Central memory CD8-positive, alpha-beta T cell (primary cell): ENCODE results near the gene USP32.
"Not testable (repeated sequence)": the region's sequence is repeated elsewhere in the genome, so short reads cannot be mapped to it uniquely, and the experiment has no call there.

Experiments
- ATAC-seq: fragments of 150-1000 bp; cut with Tn5 transposase; replicated peaks from 2 replicates; pipeline ENCODE4 v1.10.0; 2022; ENCODE audit warnings: mild to moderate bottlenecking, moderate FRiP score, moderate number of reproducible peaks; ENCODE audit not compliant: poor library complexity, severe bottlenecking; ENCODE audit errors: extremely low read depth
- DNase-seq, 2 donors: peaks; one replicate each; pipeline ENCODE4 v3.0.0; 2021; ENCODE audit warnings: low spot score in 2 of 2
- H3K27ac Mint-ChIP-seq: one replicate; pipeline ENCODE4 v1.8.0; 2022; ENCODE audit warnings: low read depth, mild to moderate bottlenecking, moderate library complexity, mixed read lengths
- H3K27me3 Mint-ChIP-seq: one replicate; pipeline ENCODE4 v1.8.0; 2022; ENCODE audit warnings: mixed read lengths
- H3K36me3 Mint-ChIP-seq: one replicate; pipeline ENCODE4 v1.8.0; 2022; ENCODE audit warnings: mild to moderate bottlenecking, moderate library complexity, mixed read lengths; ENCODE audit not compliant: insufficient read depth
- H3K4me1 Mint-ChIP-seq: one replicate; pipeline ENCODE4 v1.8.0; 2022; ENCODE audit warnings: mixed read lengths
- H3K4me3 Mint-ChIP-seq: one replicate; pipeline ENCODE4 v1.8.0; 2022; ENCODE audit warnings: mild to moderate bottlenecking, moderate library complexity, mixed read lengths
- H3K9me3 Mint-ChIP-seq: one replicate; pipeline ENCODE4 v1.8.0; 2022; ENCODE audit warnings: mixed read lengths

The USP32 gene

DNA sequence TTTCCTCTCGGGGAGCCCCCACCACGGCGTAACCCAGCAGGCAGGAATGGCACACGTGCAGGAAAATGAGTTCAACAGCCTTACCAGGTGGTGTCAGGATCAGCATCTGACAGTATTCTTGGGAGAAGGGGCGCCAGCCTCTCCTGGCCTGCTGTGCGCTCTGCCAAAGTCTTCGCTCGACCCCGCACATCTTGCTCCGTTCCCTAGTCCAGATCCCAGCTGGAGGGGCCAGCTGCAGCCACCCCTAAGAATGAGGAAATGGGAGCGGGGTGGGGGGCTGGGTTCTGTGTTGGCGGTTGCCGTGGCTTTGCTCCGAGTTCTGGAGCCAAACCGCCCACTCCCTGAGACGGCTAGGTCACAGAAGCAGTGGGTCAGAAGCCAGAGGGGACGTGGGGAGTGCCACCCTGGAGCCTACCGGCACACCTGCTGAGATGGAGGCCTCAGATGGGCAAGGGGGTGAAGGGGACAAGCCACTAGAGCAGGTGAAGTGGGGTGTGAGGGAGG is 30.3 kb upstream of the USP32 start, which contains the start of gene CHCT1:
Gene CHCT1 (plus strand): TSS at position 328 of the 504 bp plus-strand sequence. CDS start 104 bp downstream, at position 432.
- Mint-ChIP-seq H3K27me3 (no peaks in the 10 kb centered on the region), H3K27ac (peak within 1 kb of the TSS; percentile 67), H3K4me3 (peak within 1 kb of the TSS; percentile 80), H3K36me3 (peaks cover 5% of the 10 kb centered on the region), H3K4me1 (peaks cover 11% of the 10 kb centered on the region), H3K9me3 (no peaks in the 10 kb centered on the region)
- ATAC-seq, result no peak
- DNase-seq, result no peak

DNA sequence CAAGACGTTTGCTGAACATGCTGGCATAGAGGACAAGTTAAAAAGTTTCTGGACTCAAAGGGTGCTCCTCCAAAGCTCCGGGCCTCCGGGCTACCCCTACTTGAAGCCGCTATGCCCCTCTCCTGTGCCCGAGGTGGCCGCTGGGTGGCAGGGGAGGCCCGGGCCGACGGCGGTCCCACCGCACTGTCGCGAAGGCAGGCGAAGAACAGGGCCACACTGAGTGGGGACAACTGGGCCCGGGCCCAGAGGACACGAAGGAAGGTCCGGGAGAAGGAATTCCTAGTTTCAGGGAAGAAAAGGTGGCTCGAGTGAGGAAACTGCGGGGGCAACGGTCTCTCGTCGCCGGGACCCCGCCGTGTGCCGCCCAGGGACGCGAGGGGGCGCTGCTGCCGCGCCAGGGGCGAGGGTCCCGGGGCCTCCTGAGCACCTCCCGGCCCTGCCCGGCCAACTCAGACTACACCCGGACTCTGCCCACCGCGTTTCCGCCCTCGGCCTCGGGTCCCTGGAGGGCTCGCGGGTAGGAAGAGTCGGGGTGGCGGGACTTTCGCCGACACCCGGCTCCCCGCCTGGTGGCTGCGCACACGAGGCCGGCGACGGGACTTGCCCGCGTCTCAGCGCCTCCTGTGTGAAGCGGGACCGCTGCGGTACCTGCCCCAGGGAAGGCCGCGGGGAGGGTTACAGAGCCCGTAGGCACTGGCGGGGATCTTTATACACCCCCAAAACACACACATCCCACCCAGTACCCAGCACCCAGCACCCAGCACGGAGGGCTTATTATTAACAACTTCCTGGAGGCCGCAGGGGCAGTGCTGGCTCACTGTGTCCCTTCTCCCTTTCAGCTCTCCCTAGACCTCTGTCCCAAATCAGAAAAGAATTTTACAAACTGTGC is 29.6 kb upstream of the USP32 start:
- peak overlapping the region; percentile 80 for H3K4me3 Mint-ChIP-seq

DNA sequence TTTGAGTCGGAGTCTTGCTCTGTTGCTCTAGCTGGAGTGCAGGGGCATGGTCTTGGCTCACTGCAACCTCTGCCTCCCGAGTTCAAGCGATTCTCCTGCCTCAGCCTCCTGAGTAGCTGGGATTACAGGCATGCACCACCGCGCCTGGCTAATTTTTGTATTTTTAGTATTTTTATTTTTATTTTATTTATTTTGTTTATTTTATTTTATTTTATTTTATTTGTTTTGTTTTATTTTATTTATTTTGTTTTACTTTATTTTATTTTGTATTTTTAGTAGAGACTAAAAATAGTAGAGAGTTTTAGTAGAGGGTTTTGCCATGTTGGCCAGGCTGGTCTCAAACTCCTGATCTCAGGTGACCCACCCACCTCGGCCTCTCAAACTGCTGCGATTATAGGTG is 27.9 kb upstream of the USP32 start:
- not testable (repeated sequence) for H3K27ac Mint-ChIP-seq, DNase-seq, H3K27me3 Mint-ChIP-seq, H3K9me3 Mint-ChIP-seq, ATAC-seq, H3K36me3 Mint-ChIP-seq, H3K4me3 Mint-ChIP-seq
- peaks cover 11% of the 10 kb centered on the region for H3K4me1 Mint-ChIP-seq

More for the DNA sequence above, 29.6 kb upstream of the USP32 start:
- Mint-ChIP-seq H3K27me3 (no peaks in the 10 kb centered on the region), H3K4me1 (peaks cover 11% of the 10 kb centered on the region), H3K9me3 (no peaks in the 10 kb centered on the region), H3K27ac (peak overlapping the region; percentile 67), H3K36me3 (peaks cover 7% of the 10 kb centered on the region)
- DNase-seq (peak; percentile 56 to 62), ATAC-seq (peak; percentile 96)

DNA sequence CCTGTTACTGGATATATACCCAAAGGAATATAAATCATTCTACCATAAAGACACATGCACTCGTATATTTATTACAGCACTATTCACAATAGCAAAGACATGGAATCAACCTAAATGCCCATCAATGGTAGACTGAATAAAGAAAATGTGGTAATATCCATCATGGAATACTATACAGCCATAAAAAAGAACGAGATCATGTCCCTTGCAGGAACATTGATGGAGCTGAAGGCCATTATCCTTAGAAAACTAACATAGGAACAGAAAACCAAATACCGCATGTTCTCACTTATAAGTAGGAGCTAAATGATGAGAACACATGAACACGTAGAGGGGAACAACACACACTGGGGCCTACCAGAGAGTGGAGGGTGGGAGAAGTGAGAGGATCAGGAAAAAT is 27.1 kb upstream of the USP32 start:
- not testable (repeated sequence) for ATAC-seq, H3K27me3 Mint-ChIP-seq, H3K9me3 Mint-ChIP-seq, DNase-seq, H3K4me3 Mint-ChIP-seq, H3K36me3 Mint-ChIP-seq, H3K27ac Mint-ChIP-seq
- H3K4me1 Mint-ChIP-seq, result peaks cover 11% of the 10 kb centered on the region

DNA sequence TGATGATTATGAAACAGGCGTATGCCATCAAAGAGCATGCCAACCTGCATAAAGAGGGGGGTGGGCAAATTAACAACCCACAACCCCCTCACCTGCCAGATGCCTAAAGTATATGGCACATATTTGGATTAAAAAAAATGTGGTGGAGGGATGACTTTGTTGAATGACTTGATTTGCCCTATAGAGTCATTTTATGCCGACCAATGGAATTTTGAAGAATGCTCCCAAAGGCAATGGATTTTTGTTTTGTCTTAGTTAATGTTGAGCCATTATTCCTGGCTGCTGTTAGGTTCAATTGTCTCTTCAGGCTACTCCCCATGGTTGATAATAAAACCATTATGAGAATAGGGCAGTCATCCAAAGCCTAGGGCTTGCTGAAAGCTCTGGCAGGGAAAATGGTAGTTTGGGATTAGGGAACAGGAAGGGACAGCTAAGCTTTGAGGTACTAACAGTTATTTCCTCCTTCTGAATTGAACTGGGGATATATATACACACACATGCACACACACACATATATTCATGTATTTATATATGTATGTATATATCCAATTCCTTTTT is 24.5 kb upstream of the USP32 start:
- peaks cover 10% of the 10 kb centered on the region for H3K27me3 Mint-ChIP-seq
- no peaks in the 10 kb centered on the region for H3K9me3 Mint-ChIP-seq
- no peak overlapping the region for H3K27ac Mint-ChIP-seq
- H3K36me3 Mint-ChIP-seq, result peaks cover 5% of the 10 kb centered on the region
- H3K4me3 Mint-ChIP-seq, result no peak overlapping the region
- H3K4me1 Mint-ChIP-seq, result peaks cover 5% of the 10 kb centered on the region
- ATAC-seq (no peak), DNase-seq (no peak)

DNA sequence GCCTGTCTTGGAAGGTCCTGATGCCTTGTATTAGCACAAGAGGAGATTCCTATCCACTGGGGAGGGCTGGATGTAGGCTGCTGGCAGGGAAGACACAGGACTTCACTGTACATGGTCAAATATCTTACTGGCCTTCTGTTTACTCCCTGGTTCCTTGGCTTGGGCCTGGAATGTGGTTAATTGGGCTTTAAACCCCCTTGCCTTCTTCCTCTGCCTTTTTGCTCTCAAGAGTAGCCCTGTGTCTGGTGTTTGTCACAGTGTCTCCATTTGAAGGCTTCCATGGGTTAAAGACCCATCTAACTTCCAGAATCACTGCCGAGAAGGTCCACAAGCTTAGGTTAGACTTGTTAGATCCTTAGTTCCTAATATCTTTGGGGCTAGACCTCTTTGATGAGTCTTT is 23.2 kb upstream of the USP32 start:
- Mint-ChIP-seq H3K36me3 (peaks cover 3% of the 10 kb centered on the region), H3K27me3 (peaks cover 10% of the 10 kb centered on the region), H3K27ac (no peak overlapping the region), H3K4me1 (no peaks in the 10 kb centered on the region), H3K9me3 (no peaks in the 10 kb centered on the region), H3K4me3 (no peak overlapping the region)
- ATAC-seq (no peak), DNase-seq (no peak)

DNA sequence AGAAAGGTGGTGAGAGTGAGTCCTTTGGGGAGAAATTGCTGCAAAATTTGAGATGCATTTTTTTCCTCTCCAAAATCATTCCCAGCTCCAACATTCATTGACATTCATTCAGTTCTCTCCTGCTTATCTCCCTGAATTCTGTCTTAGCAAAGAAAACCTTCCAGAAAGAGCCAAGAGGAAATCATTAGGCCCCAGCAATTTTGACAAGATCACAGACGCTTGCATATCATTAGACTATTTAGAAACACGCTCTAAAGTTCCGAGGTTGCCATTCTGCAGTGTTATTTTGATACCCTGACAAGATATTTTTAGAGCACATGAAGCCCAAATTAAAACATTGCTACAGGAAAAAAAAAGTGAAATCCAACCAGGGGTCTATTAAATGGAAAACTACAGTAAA is 20.8 kb upstream of the USP32 start:
- DNase-seq, result no peak
- no peak overlapping the region for H3K27ac Mint-ChIP-seq
- ATAC-seq, result no peak
- peaks cover 10% of the 10 kb centered on the region for H3K27me3 Mint-ChIP-seq
- no peaks in the 10 kb centered on the region for H3K4me1 Mint-ChIP-seq
- H3K9me3 Mint-ChIP-seq, result no peaks in the 10 kb centered on the region
- H3K4me3 Mint-ChIP-seq, result no peak overlapping the region
- H3K36me3 Mint-ChIP-seq, result peaks cover 1% of the 10 kb centered on the region

DNA sequence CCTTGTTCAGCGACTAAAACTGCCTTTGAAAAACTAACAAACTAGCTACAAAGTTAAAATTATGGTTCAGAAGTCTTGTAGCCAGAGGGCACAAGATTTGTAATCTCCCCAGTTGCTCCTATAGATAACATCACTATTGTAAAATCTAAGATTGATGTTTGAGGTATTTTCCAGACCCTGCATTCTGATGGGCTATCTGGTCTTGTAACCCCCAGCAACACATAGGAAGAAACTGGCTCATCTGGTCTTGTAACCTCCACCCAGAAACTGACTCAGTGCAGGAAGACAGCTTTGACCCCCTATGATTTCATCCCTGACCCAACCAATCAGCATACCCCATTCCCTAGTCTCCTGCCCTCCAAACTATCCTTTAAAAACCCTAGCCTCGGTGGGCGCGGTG is 18.1 kb upstream of the USP32 start:
- H3K27ac Mint-ChIP-seq, result no peak overlapping the region
- no peaks in the 10 kb centered on the region for H3K9me3 Mint-ChIP-seq
- peaks cover 10% of the 10 kb centered on the region for H3K27me3 Mint-ChIP-seq
- H3K4me3 Mint-ChIP-seq, result no peak overlapping the region
- H3K4me1 Mint-ChIP-seq, result no peaks in the 10 kb centered on the region
- ATAC-seq (no peak), DNase-seq (no peak)
- no peaks in the 10 kb centered on the region for H3K36me3 Mint-ChIP-seq

DNA sequence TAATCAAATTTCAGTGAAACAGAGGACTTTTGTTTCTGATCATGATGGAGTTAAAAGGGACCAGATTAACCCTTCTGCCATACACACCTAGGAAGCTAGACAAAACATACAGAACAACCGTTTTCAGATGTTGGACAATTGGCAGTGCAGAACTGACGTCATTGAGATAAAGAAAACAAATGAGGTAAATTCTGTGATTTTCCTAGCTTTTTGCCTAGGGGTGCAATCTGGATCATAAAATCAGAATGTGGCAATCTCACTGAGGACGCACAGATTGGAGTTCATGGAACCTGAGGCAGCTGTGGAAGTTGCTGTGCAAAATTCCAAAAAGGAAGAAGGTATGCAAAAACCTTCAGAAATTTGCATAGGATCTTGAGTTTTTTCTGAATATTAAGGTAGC is 15.0 kb upstream of the USP32 start:
- H3K27me3 Mint-ChIP-seq, result no peaks in the 10 kb centered on the region
- no peak for DNase-seq
- ATAC-seq, result no peak
- H3K4me3 Mint-ChIP-seq, result no peak overlapping the region
- no peaks in the 10 kb centered on the region for H3K9me3 Mint-ChIP-seq
- H3K4me1 Mint-ChIP-seq, result no peaks in the 10 kb centered on the region
- H3K27ac Mint-ChIP-seq, result no peak overlapping the region
- H3K36me3 Mint-ChIP-seq, result no peaks in the 10 kb centered on the region

DNA sequence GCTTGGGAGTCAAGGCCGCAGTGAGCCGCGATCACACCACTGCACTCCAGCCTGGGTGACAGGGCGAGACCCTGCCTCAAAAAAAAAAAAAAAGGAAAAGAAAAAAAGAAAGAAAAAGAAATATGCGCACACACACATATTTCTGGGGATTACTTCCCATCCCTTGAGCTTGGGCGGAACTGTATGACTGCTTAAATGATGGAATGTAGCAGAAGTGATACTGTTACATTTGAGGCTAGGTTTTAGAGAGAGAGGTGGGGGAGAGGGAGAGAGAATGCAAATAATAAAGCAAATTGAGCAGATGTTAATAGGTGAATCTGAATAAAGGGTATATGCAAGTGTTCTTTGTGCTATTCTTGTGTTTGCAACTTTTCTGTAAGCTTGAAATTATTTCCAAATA is 12.0 kb upstream of the USP32 start:
- Mint-ChIP-seq H3K36me3 (peaks cover 3% of the 10 kb centered on the region), H3K9me3 (no peaks in the 10 kb centered on the region), H3K4me1 (no peaks in the 10 kb centered on the region), H3K27me3 (no peaks in the 10 kb centered on the region), H3K27ac (no peak overlapping the region), H3K4me3 (no peak overlapping the region)
- ATAC-seq (no peak), DNase-seq (no peak)

DNA sequence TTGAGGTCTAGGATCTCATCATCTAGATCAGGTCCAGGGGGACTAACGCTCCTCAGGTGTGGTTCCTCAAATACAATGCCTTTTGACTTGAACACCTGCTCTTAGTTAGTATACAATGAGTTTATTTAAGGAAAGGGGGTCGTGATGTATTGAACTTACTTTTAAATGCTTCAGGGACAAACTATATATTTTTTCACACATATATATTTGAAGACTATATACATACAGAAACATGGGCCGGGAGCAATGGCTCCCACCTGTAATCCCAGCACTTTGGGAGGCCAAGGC is 11.5 kb upstream of the USP32 start:
- Mint-ChIP-seq H3K4me3 (no peak overlapping the region), H3K36me3 (peaks cover 3% of the 10 kb centered on the region), H3K9me3 (no peaks in the 10 kb centered on the region), H3K27me3 (no peaks in the 10 kb centered on the region), H3K27ac (no peak overlapping the region), H3K4me1 (no peaks in the 10 kb centered on the region)
- ATAC-seq (no peak), DNase-seq (no peak)

DNA sequence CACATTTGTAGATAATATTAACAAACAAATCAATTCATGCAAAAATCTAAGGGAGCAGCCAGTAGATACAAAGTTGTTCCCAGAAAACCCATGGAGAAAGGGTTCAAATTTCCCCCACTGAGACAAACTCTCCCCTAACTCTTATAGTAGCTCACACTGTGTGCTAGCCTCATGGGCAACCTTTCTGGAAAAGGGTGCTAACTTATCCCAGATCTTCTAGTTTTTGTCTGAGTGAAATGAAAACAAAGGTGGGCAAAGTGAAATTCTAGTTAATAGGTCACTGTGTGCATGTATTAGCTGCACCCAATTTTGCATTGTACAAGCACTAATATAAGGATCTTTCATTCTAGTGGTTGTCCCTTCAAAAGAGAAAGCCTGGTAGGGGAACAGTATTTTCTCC is 9.9 kb upstream of the USP32 start:
- no peak overlapping the region for H3K4me3 Mint-ChIP-seq
- H3K4me1 Mint-ChIP-seq, result no peaks in the 10 kb centered on the region

More for the DNA sequence above, 9.9 kb upstream of the USP32 start:
- no peak for DNase-seq
- peaks cover 3% of the 10 kb centered on the region for H3K36me3 Mint-ChIP-seq
- no peak overlapping the region for H3K27ac Mint-ChIP-seq
- H3K27me3 Mint-ChIP-seq, result no peaks in the 10 kb centered on the region
- ATAC-seq, result no peak
- H3K9me3 Mint-ChIP-seq, result no peaks in the 10 kb centered on the region
